HCT116 (cell line): Measurements from ENCODE around the gene TNFSF13B.

Source experiments
- EZH2 ChIP-seq: fragments of 200-600 bp; sonication (generic); IDR thresholded peaks from 2 replicates; pipeline ENCODE4 v1.6.1; 2017; ENCODE audit warnings: antibody characterized with exemption, mixed run types
- POLR2A ChIP-seq: IDR thresholded peaks from 2 replicates; pipeline ENCODE4 v1.7.0; 2011; ENCODE audit warnings: borderline replicate concordance; ENCODE audit not compliant: insufficient read depth, insufficient read length; ENCODE audit errors: extremely low read depth
- ZNF274 ChIP-seq: fragments of 200-500 bp; sonication (Bioruptor generic); IDR thresholded peaks from 2 replicates; pipeline ENCODE4 v1.6.1; 2014; ENCODE audit warnings: mild to moderate bottlenecking, low read depth, low read length, inconsistent platforms
- TF ChIP-seq, protein P1 (sequence below): IDR thresholded peaks from 2 replicates; pipeline ENCODE4 v1.6.1; 2012; ENCODE audit warnings: low read depth
- TF ChIP-seq, protein P2 (sequence below), 3 experiments: fragments of 200-600 bp in 1 of 3; sonication (generic) in 1 of 3; IDR thresholded peaks in 2 of 3; conservative IDR thresholded peaks in 1 of 3; 2 replicates each; pipeline ENCODE4 v1.5.1; 2012 to 2017; ENCODE audit warnings: low read depth in 2 of 3, low read length in 2 of 3, antibody characterized with exemption in 1 of 3, borderline replicate concordance in 1 of 3, control low read depth in 1 of 3, mild to moderate bottlenecking in 1 of 3, mixed read lengths in 1 of 3, mixed run types in 1 of 3, moderate library complexity in 1 of 3; ENCODE audit not compliant: insufficient read depth in 1 of 3
- TF ChIP-seq, protein P3 (sequence below): IDR thresholded peaks from 2 replicates; pipeline ENCODE4 v1.6.1; 2012

DNA sequence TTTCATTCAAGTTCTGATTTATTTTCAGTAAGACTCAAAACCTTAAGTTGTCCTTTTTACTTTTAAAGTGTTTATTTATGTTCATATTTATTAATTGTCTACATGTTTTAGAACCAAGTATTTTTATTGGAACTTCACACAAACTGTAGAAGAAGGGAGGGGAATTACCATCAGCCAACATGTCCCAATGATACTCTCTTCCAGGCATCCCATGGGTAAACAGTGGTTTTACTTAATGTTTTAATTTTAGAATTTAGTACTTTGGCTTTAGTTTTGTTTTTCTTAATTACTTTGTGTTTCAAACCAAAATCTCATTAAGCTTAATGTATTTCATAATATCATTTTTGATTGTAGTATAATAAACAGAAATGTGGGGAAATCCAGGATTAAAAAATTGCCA is 5.2 kb downstream of the TNFSF13B start:
- TF ChIP-seq POLR2A (no peak), EZH2 (no peak), ZNF274 (no peak)
- TF ChIP-seq, protein P1, sequence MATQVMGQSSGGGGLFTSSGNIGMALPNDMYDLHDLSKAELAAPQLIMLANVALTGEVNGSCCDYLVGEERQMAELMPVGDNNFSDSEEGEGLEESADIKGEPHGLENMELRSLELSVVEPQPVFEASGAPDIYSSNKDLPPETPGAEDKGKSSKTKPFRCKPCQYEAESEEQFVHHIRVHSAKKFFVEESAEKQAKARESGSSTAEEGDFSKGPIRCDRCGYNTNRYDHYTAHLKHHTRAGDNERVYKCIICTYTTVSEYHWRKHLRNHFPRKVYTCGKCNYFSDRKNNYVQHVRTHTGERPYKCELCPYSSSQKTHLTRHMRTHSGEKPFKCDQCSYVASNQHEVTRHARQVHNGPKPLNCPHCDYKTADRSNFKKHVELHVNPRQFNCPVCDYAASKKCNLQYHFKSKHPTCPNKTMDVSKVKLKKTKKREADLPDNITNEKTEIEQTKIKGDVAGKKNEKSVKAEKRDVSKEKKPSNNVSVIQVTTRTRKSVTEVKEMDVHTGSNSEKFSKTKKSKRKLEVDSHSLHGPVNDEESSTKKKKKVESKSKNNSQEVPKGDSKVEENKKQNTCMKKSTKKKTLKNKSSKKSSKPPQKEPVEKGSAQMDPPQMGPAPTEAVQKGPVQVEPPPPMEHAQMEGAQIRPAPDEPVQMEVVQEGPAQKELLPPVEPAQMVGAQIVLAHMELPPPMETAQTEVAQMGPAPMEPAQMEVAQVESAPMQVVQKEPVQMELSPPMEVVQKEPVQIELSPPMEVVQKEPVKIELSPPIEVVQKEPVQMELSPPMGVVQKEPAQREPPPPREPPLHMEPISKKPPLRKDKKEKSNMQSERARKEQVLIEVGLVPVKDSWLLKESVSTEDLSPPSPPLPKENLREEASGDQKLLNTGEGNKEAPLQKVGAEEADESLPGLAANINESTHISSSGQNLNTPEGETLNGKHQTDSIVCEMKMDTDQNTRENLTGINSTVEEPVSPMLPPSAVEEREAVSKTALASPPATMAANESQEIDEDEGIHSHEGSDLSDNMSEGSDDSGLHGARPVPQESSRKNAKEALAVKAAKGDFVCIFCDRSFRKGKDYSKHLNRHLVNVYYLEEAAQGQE, result no peak
- TF ChIP-seq, protein P2, sequence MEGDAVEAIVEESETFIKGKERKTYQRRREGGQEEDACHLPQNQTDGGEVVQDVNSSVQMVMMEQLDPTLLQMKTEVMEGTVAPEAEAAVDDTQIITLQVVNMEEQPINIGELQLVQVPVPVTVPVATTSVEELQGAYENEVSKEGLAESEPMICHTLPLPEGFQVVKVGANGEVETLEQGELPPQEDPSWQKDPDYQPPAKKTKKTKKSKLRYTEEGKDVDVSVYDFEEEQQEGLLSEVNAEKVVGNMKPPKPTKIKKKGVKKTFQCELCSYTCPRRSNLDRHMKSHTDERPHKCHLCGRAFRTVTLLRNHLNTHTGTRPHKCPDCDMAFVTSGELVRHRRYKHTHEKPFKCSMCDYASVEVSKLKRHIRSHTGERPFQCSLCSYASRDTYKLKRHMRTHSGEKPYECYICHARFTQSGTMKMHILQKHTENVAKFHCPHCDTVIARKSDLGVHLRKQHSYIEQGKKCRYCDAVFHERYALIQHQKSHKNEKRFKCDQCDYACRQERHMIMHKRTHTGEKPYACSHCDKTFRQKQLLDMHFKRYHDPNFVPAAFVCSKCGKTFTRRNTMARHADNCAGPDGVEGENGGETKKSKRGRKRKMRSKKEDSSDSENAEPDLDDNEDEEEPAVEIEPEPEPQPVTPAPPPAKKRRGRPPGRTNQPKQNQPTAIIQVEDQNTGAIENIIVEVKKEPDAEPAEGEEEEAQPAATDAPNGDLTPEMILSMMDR (IDR thresholded peaks at IDR 0.05 in 2 of 3, conservative IDR thresholded peaks at IDR 0.05 in 1 of 3; ENCODE audit: borderline replicate concordance in 1 of 3, insufficient read depth in 1 of 3, low read depth in 2 of 3, low read length in 2 of 3), result no peak
- TF ChIP-seq, protein P3, sequence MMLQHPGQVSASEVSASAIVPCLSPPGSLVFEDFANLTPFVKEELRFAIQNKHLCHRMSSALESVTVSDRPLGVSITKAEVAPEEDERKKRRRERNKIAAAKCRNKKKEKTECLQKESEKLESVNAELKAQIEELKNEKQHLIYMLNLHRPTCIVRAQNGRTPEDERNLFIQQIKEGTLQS, result no peak
